NT2/D1 (cell line): Measurements from ENCODE around the gene PRKAG2.

Source experiments
- SUZ12 ChIP-seq: IDR thresholded peaks from 2 replicates; pipeline ENCODE4 v1.6.1; 2011; ENCODE audit not compliant: insufficient read length, insufficient read depth; ENCODE audit errors: extremely low read depth
- YY1 ChIP-seq: IDR thresholded peaks from 2 replicates; pipeline ENCODE4 v1.6.1; 2011; ENCODE audit not compliant: insufficient read length, insufficient read depth
- ZNF274 ChIP-seq: IDR thresholded peaks from 2 replicates; pipeline ENCODE4 v1.6.1; 2011; ENCODE audit warnings: mild to moderate bottlenecking, low read depth, low read length

- TF ChIP-seq SUZ12 (no peak), ZNF274 (no peak), YY1 (no peak)
These were observed 91.3 kb downstream of the PRKAG2 start for GRCh38 chr7:151785681-151785965.
